BLaER1 treated with 17β-estradiol and CSF1 and Interleukin-3, amounts not matched to agents 10 nM and 100 nM (cell line): ENCODE results near the gene KIF17.

Source experiments
- H3K27ac ChIP-seq, 11 experiments: shearing (Covaris generic); formaldehyde crosslinking; 2 replicates each; pipeline ENCODE4 v1.8.1; 2022
- H3K27me3 ChIP-seq, 11 experiments: shearing (Covaris generic); formaldehyde crosslinking; 2 replicates each; pipeline ENCODE4 v1.8.1; 2022
- H3K36me3 ChIP-seq, 11 experiments: shearing (Covaris generic); formaldehyde crosslinking; 2 replicates each; pipeline ENCODE4 v1.8.1; 2022
- H3K4me1 ChIP-seq, 10 experiments: shearing (Covaris generic); formaldehyde crosslinking; 2 replicates each; pipeline ENCODE4 v1.8.1; 2022
- H3K4me2 ChIP-seq, 11 experiments: shearing (Covaris generic); formaldehyde crosslinking; 2 replicates each; pipeline ENCODE4 v1.8.1; 2022
- H3K4me3 ChIP-seq, 10 experiments: shearing (Covaris generic); formaldehyde crosslinking; 2 replicates each; pipeline ENCODE4 v1.8.1; 2022
- H3K9ac ChIP-seq, 11 experiments: shearing (Covaris generic); formaldehyde crosslinking; 2 replicates each; pipeline ENCODE4 v1.8.1; 2022
- H3K9me3 ChIP-seq, 11 experiments: shearing (Covaris generic); formaldehyde crosslinking; replicated peaks in 1 of 11; 2 replicates each; pipeline ENCODE4 v1.8.1; 2022
- H4K20me1 ChIP-seq, 11 experiments: shearing (Covaris generic); formaldehyde crosslinking; 2 replicates each; pipeline ENCODE4 v1.8.1; 2022
- Cebpa-rat ChIP-seq, 11 experiments: shearing (Covaris generic); IDR thresholded peaks; 2 replicates each; pipeline ENCODE4 v1.8.1; 2022

KIF17 gene

GRCh38 chr1:20614131-20614579, 103.7 kb downstream of the KIF17 start:
- H3K4me3 ChIP-seq: no peak overlapping the region
- H3K4me2 ChIP-seq: peak overlapping the region in 1 of 11 experiments; percentile 29; a peak in 1 of 22 replicates
- H4K20me1 ChIP-seq: no peaks in the 10 kb centered on the region
- peaks cover 0 to 8% (median 0%) of the 10 kb centered on the region in 10 experiments; a peak in 3 of 20 replicates for H3K4me1 ChIP-seq
- H3K27ac ChIP-seq: no peak overlapping the region
- H3K9me3 ChIP-seq: no peaks in the 10 kb centered on the region
- H3K36me3 ChIP-seq: no peaks in the 10 kb centered on the region
- H3K9ac ChIP-seq: no peak overlapping the region
- no peak for TF ChIP-seq Cebpa-rat (IDR thresholded peaks at IDR 0.05)
- no peaks in the 10 kb centered on the region for H3K27me3 ChIP-seq
